ENCODE results near the gene KRT77.

Gene KRT77

GRCh38 chr12:52691076-52691840 is 12.1 kb downstream of the KRT77 start:
- no peak for DNase-seq

- no peak for DNase-seq
Observed at GRCh38 chr12:52690351-52691075, 12.8 kb downstream of the KRT77 start.

- DNase-seq = no peak
Observed at GRCh38 chr12:52689936-52690335, 13.4 kb downstream of the KRT77 start.

GRCh38 chr12:52689239-52689638 is 14.1 kb downstream of the KRT77 start:
- no peak for DNase-seq

DNA sequence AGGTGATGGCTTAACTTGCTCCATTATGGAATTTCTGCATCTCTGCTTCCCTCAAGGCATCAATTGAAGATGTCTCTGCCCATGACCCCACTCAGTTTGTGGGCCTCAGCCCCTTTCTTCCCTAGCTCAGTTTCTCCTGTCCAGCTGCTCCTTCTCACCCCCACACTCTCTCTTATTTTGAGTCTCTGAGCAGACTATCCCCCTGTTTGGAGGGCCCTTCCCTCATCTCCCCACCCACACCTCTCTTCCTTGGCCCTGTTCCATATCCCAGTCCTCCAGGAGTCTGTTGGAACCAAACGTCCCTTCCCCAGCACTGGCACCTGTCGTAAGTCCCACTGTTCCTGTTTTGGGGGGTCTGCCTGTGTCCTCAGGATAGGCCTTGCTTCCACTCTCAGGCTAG is 14.8 kb downstream of the KRT77 start:
- DNase-seq = no peak

DNA sequence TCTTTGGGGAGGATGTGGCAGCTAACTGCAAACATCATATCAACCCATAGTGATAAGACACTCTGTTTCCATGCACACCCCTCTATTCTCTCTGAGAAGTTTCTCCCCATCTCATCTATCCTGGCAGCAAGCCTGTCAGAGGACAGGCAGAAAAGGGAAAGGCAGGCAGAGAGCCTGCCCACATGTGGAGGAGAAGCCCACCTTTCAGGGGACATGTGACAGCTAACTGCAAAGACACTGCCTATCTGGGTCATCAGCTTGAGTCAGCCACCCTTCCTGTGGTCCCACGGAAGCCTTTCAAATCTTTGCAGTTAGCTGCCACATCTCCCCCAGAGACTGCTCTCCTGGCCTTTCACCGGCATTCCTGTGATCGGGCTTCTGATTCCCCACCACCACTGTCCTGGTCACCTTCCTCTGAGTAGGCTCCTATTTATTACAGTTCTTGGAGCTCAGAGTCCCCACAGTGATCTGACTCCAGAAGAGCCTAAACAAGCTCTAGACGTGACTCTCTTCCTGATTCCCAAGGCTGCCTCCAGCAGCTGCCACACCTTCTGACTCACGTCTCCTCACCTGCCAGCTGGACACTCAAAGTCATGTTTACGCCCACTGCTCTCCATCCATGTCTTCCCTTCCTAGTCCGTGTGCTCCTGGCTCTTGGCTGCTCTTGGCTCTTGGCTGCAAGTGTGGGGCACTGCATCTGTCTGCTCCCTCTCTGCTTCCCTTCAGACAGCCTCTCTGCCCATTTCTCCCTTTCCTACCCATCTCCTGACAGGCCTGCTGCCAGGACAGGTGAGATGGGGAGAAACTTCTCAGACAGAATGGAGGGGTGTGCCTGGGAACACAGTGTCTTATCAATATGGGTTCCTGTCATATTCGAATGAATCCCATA is 15.6 kb downstream of the KRT77 start:
- DNase-seq = no peak

DNA sequence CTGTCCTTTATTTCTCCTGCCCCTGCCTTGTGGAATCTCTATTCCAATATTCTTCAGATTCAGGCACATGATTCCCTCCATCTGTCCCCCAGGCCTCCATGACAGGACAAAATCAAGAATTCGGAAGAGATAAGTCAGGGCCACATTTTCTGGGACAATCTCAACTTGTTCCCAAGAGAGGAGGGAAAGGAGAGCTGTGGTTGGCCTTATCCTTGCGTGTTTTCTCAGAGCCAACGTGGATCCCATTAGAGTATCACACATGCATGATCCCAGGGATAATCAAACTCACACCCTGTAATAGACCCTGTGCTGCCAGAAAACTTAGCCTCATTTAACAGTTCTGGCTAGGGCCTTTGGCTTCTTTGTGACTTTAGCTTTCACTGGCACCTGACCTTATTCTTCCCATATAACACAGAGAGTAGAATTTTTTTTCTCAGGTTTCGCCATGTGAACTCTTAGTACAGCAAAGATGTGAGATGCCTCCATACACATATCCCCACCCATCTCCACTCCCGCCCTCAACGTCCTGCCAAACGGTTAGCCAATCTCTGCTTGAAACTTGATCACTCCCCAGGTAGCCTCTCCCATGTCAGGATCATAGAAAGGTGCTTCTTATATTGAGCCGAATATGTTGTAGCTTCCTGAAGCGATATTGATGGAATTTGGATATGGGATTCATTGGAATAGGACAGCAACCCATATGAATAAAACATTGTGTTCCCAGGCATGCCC is 16.4 kb downstream of the KRT77 start:
- DNase-seq = no peak

DNA sequence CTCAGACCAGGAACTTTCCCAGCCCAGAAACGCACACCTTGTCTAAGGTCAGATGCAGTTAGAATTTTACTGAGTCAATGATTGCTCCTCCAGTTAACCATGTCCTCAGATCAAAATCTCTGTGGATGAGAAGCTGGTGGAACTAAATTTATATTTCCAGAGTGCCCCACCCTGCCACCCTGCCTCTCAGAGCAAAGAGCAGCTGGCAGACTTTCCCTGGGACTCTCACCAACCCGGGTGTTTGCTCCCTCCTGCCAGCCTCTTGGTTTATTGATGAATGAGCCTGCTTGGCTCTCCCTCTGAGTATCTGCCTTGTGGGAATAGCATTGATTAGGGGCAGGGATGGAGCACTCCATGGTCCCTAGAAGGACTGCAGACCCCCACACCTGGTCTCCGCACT is 17.3 kb downstream of the KRT77 start:
- DNase-seq = no peak

GRCh38 chr12:52685406-52685890 is 17.9 kb downstream of the KRT77 start:
- DNase-seq = no peak

- DNase-seq = no peak
Observed at GRCh38 chr12:52684431-52684830, 18.9 kb downstream of the KRT77 start.

- no peak for DNase-seq
Observed at GRCh38 chr12:52683575-52684300, 19.6 kb downstream of the KRT77 start.

- DNase-seq = no peak
Observed at GRCh38 chr12:52682938-52683574, 20.3 kb downstream of the KRT77 start.

DNA sequence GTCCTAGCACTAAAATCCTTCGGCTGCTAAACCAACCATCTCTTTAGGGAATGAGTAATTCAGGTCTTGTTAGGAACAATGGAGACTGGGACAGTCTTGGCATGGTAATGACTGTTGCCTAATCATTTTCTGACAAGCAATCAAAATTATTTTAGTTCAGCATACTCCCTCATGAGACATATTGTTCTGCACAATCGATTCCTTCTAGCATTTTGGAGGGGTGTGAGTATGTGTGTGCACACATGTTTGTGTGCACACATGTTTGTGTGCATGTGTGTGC is 21.0 kb downstream of the KRT77 start:
- DNase-seq = no peak

DNA sequence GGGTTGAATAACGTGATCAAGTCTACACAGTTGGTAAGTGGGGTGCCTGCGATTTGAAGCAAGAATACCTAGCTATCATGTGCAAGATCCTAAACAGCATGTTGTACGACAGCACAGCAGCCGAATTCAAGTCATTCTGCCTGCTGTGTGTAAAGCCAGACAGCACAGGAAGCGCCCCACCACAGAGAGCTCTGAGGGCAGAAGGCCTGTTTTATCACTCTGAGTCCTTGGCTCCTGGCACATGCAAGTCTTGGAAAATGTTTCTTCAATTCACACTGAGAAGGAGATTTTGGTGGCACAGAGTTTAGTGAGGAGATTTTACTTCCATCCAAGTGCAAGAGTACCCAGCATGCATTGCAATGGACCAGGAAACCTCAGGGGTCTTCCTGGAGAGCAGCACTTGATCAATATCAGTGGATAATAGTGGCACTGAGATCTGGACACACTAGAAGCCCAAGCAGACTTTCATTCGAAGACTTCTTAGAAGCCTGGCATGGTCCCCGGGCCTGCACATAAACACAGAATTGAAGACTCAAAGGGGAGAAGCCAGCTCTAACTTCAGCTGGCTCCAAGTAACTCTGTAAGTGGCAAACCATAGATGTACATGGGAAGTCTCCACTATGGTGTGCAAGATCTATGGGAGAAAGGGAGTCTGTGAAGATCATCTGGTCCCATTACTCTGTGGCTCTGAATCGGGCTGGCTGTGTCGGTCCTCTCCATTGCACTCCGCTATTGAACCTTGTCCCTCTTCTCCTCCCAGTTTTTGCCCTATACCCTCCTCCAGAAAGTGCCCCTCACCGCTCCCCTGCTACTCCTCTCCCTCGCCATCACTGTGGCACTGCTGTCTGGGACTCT is 21.6 kb downstream of the KRT77 start:
- no peak for DNase-seq

- no peak for DNase-seq
Observed at GRCh38 chr12:52680363-52680762, 23.0 kb downstream of the KRT77 start, which contains the start of gene KRT1. Gene KRT1, minus strand, starts transcription at chr12:52680407. Its CDS starts 59 bp downstream, at chr12:52680348.

- DNase-seq = no peak
Observed at GRCh38 chr12:52679875-52680274, 23.4 kb downstream of the KRT77 start.

DNA sequence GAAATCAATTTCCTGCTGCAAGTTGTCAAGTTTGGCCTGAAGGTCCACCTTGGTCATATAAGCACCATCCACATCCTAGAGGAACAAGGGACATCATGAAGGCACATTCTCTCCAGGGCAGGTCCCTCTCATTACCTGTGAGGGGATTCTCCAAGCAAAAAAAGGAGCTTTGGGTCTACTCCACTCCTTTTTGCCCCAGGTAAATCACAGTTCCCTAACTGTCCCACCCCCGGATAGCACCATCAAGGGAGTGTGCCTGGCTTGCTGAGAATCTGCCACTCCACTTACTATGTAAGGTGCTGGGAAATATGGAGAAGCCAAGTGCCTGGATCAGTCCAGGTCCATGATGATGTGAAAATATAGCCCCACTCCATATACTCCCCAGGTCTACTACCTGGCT is 25.7 kb downstream of the KRT77 start:
- DNase-seq = no peak

DNA sequence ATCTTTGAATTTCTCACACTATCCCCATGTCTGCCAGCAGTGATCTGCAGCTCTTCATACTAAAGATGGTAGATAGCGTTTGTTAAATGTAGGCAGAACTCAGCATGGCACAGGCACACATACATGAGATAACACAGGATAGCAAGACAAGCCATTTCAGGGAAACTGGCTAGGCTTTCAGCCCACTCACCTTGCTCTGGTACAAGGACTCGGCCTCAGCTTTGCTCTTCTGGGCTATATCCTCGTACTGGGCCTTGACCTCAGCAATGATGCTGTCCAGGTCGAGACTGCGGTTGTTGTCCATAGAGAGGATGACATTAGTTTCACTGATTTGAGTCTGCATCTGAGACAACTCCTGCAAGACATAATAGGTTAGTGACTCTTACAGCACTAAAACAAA is 26.2 kb downstream of the KRT77 start:
- DNase-seq = no peak

DNA sequence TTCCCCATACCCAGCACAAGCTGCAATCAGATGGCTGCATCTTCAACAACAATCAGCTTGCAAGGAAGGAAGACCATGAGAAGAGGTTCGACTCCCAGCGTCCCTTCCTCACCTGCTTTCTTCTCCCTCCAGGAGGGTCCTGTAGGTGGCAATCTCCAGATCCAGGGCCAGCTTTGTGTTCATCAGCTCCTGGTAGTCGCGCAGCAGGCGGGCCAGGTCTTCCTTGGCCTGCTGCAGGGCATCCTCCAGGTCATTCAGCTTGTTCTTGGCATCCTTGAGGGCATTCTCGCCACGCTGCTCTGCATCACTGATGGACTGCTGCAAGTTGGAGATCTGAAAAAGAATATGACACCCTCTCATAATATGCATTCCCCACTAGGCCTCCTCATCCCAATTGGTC is 27.2 kb downstream of the KRT77 start:
- DNase-seq = no peak

- no peak for DNase-seq
Observed at GRCh38 chr12:52675301-52675701, 28.0 kb downstream of the KRT77 start.

DNA sequence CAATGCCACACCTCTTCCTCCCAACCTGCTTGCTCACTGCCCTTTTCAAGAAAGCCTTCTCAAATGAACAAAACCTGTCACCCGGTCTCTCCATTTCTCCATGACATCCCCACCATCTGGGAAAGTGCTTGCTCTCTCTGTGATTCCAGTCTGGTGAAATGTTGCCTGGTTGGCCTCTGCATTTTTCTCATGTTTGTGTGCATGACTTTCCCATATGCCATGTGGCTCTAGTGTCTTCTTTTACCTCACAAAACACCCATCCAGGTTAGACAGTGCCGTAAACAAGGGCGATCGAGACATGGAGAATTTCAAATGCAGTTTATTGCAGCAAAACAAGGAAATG is 28.9 kb downstream of the KRT77 start:
- DNase-seq = no peak

Data from NCI-H1436 (cell line).